CD14-positive monocyte (primary cell): Measurements from ENCODE around the gene FREM1. TPM values are rescaled to one million over a fixed set of nuclear protein-coding genes. Genes with fewer than 3 reads are reported as not detected.

Experiments used
- DNase-seq, 3 donors: peaks; one replicate each; pipeline ENCODE4 v3.0.0-alpha.2; 2011 to 2022
- H2AFZ ChIP-seq: 2 replicates; pipeline ENCODE4 v1.6.0; 2012; ENCODE audit warnings: mild to moderate bottlenecking, low read depth, low read length, inconsistent platforms; ENCODE audit not compliant: insufficient read depth, poor library complexity, severe bottlenecking
- H3K27ac ChIP-seq, 2 donors: 1 replicate in 1 of 2; 2 replicates in 1 of 2; pipeline ENCODE4 v1.5.1; 2012 to 2013; ENCODE audit warnings: low read length in 2 of 2, control low read depth in 1 of 2, inconsistent platforms in 1 of 2, low read depth in 1 of 2, mild to moderate bottlenecking in 1 of 2
- H3K27me3 ChIP-seq, 2 donors: one replicate each; pipeline versions ENCODE4 v1.6.0 to v1.6.1; 2011 to 2013; ENCODE audit warnings: low read length in 2 of 2; ENCODE audit not compliant: control insufficient read depth in 2 of 2, insufficient read depth in 2 of 2
- H3K36me3 ChIP-seq, 2 donors: replicated peaks in 1 of 2; 1 replicate in 1 of 2; 2 replicates in 1 of 2; pipeline versions ENCODE4 v1.5.1 to v1.6.1; 2012 to 2013; ENCODE audit warnings: low read length in 2 of 2, control low read depth in 1 of 2, inconsistent platforms in 1 of 2, mild to moderate bottlenecking in 1 of 2; ENCODE audit not compliant: insufficient read depth in 2 of 2, control insufficient read depth in 1 of 2
- H3K4me1 ChIP-seq, 2 donors: 1 replicate in 1 of 2; 2 replicates in 1 of 2; pipeline versions ENCODE4 v1.5.1 to v1.6.1; 2012 to 2013; ENCODE audit warnings: low read length in 2 of 2, control low read depth in 1 of 2, inconsistent platforms in 1 of 2, mild to moderate bottlenecking in 1 of 2, moderate library complexity in 1 of 2; ENCODE audit not compliant: insufficient read depth in 2 of 2, control insufficient read depth in 1 of 2
- H3K4me2 ChIP-seq: replicated peaks from 2 replicates; pipeline ENCODE3; 2012; ENCODE audit warnings: low read length, moderate library complexity, mild to moderate bottlenecking; ENCODE audit not compliant: poor library complexity, severe bottlenecking; ENCODE audit errors: extremely low read depth
- H3K4me3 ChIP-seq, 3 experiments: fragments of 200-600 bp in 1 of 3; sonication (generic) in 1 of 3; replicated peaks in 1 of 3; 1 replicate in 2 of 3; 2 replicates in 1 of 3; pipeline ENCODE4 v1.5.1; 2011 to 2013; ENCODE audit warnings: low read length in 3 of 3, mild to moderate bottlenecking in 3 of 3, control low read depth in 2 of 3, low read depth in 2 of 3, inconsistent platforms in 1 of 3, moderate library complexity in 1 of 3
- H3K79me2 ChIP-seq: 2 replicates; pipeline ENCODE4 v1.6.0; 2012; ENCODE audit warnings: mild to moderate bottlenecking, control low read depth, inconsistent platforms, low read length, moderate library complexity; ENCODE audit not compliant: insufficient read depth
- H3K9ac ChIP-seq: 2 replicates; pipeline ENCODE4 v1.6.0; 2017; ENCODE audit warnings: low read length, mild to moderate bottlenecking; ENCODE audit not compliant: insufficient read depth, poor library complexity, severe bottlenecking
- H3K9me3 ChIP-seq, 2 donors: replicated peaks in 1 of 2; 1 replicate in 1 of 2; 2 replicates in 1 of 2; pipeline versions ENCODE4 v1.5.1 to v1.6.1; 2012 to 2013; ENCODE audit warnings: low read length in 2 of 2, control low read depth in 1 of 2; ENCODE audit not compliant: control insufficient read depth in 1 of 2, insufficient read depth in 1 of 2
- H4K20me1 ChIP-seq: 2 replicates; pipeline ENCODE4 v1.6.0; 2012; ENCODE audit warnings: mild to moderate bottlenecking, low read length, control low read depth, moderate library complexity; ENCODE audit not compliant: insufficient read depth
- H3K27ac Mint-ChIP-seq, 7 donors: one replicate each; pipeline ENCODE4 v1.8.0; 2020; ENCODE audit warnings: mild to moderate bottlenecking in 7 of 7, mixed read lengths in 7 of 7, moderate library complexity in 6 of 7, inconsistent platforms in 2 of 7
- H3K27me3 Mint-ChIP-seq, 3 donors: one replicate each; pipeline ENCODE4 v1.8.0; 2021 to 2022; ENCODE audit warnings: low read depth in 3 of 3, mild to moderate bottlenecking in 3 of 3, mixed read lengths in 3 of 3, moderate library complexity in 3 of 3, inconsistent platforms in 1 of 3
- H3K36me3 Mint-ChIP-seq, 2 donors: one replicate each; pipeline ENCODE4 v1.8.0; 2020; ENCODE audit warnings: mixed read lengths in 2 of 2, inconsistent platforms in 1 of 2, mild to moderate bottlenecking in 1 of 2
- H3K4me1 Mint-ChIP-seq: one replicate; pipeline ENCODE4 v1.8.0; 2020; ENCODE audit warnings: mild to moderate bottlenecking, mixed read lengths
- H3K4me3 Mint-ChIP-seq, 2 donors: one replicate each; pipeline ENCODE4 v1.8.0; 2020; ENCODE audit warnings: mild to moderate bottlenecking in 2 of 2, mixed read lengths in 2 of 2, moderate library complexity in 1 of 2
- H3K9me3 Mint-ChIP-seq, 7 donors: one replicate each; pipeline ENCODE4 v1.8.0; 2020 to 2022; ENCODE audit warnings: mixed read lengths in 7 of 7, mild to moderate bottlenecking in 6 of 7, moderate library complexity in 6 of 7, inconsistent platforms in 2 of 7
- WGBS: methylation state at CpG from one replicate; pipeline ENCODE4 v1.1.5; 2013; ENCODE audit warnings: missing lambda C conversion rate; ENCODE audit not compliant: insufficient coverage; 5-methylcytosine and 5-hydroxymethylcytosine counted together
- intact Hi-C, 2 donors: fragments of 100-400 bp; cut with micrococcal nuclease; formaldehyde crosslinking; loops; one replicate each; pipeline versions ENCODE4 v1.15.0 to v1.15.1; 2023
- polyA plus RNA-seq, 3 donors: library from polyadenylated mRNA; depleted of rRNA in 1 of 3; unstranded in 2 of 3; stranded (reverse) in 1 of 3; fragments of 300-500 nt in 2 of 3; fragments of >200 nt in 1 of 3; fragmentation: Illumina TruSeq in 2 of 3; gene quantifications; 1 replicate in 2 of 3; 2 replicates in 1 of 3; pipeline ENCODE4 v1.2.3, GENCODE V29; 2012 to 2021
- TF ChIP-seq, protein P1 (sequence below): fragments of 200-600 bp; IDR thresholded peaks from one replicate; pipeline ENCODE4 v1.8.0; 2022; ENCODE audit warnings: antibody characterized with exemption, mild to moderate bottlenecking

Gene FREM1
- polyA plus RNA-seq, 3 donors, result not detected

DNA sequence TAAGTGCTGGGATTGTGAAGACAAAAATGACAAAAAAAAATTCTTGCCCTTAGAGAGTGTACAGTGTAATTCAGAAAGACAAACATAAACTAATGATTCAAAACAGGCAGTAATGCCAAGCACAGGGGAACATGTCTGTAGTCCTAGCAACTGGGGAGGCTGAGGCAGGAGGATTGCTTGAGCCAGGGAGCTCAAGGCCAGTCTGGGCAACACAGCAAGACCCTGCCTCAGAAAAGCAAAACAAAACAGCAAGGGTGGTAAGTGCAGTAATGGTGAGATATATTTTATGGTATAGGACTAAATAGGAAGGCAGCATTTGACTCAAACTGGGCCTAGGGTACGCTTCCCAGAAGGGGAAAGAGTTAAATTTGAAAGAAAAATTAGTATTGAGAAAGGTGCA is 18.9 kb downstream of the FREM1 start:
- H3K4me1 Mint-ChIP-seq, result no peaks in the 10 kb centered on the region
- 53% methylated on average over 1 of the region's 1 CpG for WGBS

DNA sequence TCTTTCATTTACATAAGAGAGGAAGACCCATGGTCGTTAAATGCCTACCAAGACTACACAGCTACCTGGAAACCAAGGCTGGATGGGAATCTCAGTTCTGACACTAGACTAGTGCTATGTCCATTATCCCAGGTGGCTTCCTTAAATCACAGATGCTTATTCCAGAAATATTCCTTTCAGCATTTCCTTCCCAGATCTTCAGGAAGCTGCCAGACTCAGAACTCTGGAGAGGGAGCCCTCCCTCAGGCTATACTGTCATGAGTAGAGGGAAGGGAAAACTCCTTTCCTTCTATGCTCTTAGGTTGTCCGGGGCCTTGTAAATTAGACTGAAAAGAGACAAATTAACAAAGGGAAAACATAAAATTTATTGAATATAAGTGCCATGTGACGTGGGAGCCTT is 20.8 kb downstream of the FREM1 start:
- Mint-ChIP-seq H3K4me1 (no peaks in the 10 kb centered on the region), H3K4me3 (no peak overlapping the region), H3K36me3 (no peaks in the 10 kb centered on the region), H3K27ac (no peak overlapping the region), H3K9me3 (peaks cover 0 to 5% (median 3%) of the 10 kb centered on the region in 7 donors), H3K27me3 (no peaks in the 10 kb centered on the region)
- DNase-seq, result no peak
- H3K27me3 ChIP-seq, result no peaks in the 10 kb centered on the region
- H3K4me3 ChIP-seq, result no peak overlapping the region
- H3K9me3 ChIP-seq, result no peaks in the 10 kb centered on the region
- TF ChIP-seq, protein P1, sequence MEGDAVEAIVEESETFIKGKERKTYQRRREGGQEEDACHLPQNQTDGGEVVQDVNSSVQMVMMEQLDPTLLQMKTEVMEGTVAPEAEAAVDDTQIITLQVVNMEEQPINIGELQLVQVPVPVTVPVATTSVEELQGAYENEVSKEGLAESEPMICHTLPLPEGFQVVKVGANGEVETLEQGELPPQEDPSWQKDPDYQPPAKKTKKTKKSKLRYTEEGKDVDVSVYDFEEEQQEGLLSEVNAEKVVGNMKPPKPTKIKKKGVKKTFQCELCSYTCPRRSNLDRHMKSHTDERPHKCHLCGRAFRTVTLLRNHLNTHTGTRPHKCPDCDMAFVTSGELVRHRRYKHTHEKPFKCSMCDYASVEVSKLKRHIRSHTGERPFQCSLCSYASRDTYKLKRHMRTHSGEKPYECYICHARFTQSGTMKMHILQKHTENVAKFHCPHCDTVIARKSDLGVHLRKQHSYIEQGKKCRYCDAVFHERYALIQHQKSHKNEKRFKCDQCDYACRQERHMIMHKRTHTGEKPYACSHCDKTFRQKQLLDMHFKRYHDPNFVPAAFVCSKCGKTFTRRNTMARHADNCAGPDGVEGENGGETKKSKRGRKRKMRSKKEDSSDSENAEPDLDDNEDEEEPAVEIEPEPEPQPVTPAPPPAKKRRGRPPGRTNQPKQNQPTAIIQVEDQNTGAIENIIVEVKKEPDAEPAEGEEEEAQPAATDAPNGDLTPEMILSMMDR, result no peak
- H3K4me1 ChIP-seq, result no peaks in the 10 kb centered on the region
- H3K36me3 ChIP-seq, result no peaks in the 10 kb centered on the region
- H2AFZ ChIP-seq, result no peak overlapping the region
- no peak overlapping the region for H3K4me2 ChIP-seq
- no peaks in the 10 kb centered on the region for H3K79me2 ChIP-seq
- no peak overlapping the region for H3K9ac ChIP-seq
- intact Hi-C loops, result no loop called here
- no peak overlapping the region for H3K27ac ChIP-seq
- no peaks in the 10 kb centered on the region for H4K20me1 ChIP-seq
- WGBS, result 100% methylated on average over 1 of the region's 3 CpGs

More for the DNA sequence above, 18.9 kb downstream of the FREM1 start:
- Histone ChIP-seq H3K36me3 (no peaks in the 10 kb centered on the region), H3K9ac (no peak overlapping the region), H3K27ac (no peak overlapping the region), H3K4me3 (no peak overlapping the region), H3K4me1 (no peaks in the 10 kb centered on the region), H3K79me2 (no peaks in the 10 kb centered on the region), H3K4me2 (no peak overlapping the region), H2AFZ (no peak overlapping the region), H3K9me3 (no peaks in the 10 kb centered on the region), H4K20me1 (no peaks in the 10 kb centered on the region), H3K27me3 (no peaks in the 10 kb centered on the region)
- no peak for DNase-seq
- Mint-ChIP-seq H3K27me3 (no peaks in the 10 kb centered on the region), H3K27ac (no peak overlapping the region), H3K36me3 (no peaks in the 10 kb centered on the region), H3K9me3 (peaks cover 0 to 7% (median 3%) of the 10 kb centered on the region in 7 donors), H3K4me3 (no peak overlapping the region)
- intact Hi-C loops, result no loop called here
- TF ChIP-seq, protein P1, result no peak
